Posterior vena cava (tissue), 2 donors: Measurements from ENCODE around the gene TRPV3. TPM values are rescaled to one million over a fixed set of nuclear protein-coding genes. Genes with fewer than 3 reads are reported as not detected.
"Not testable (repeated sequence)": the region's sequence is repeated elsewhere in the genome, so short reads cannot be mapped to it uniquely, and the experiment has no call there.

Experiments used
- DNase-seq: peaks from one replicate; pipeline ENCODE4 v3.0.0-alpha.2; 2020; ENCODE audit warnings: low spot score
- intact Hi-C, 2 donors: fragments of 100-400 bp; cut with DNase I; formaldehyde crosslinking; loops; one replicate each; pipeline versions ENCODE4 v1.14.1 to v1.14.2; 2022 to 2023
- total RNA-seq, 2 donors: library from RNA; stranded (reverse); fragmentation: NEBNext Ultra II Directional; extraction: Animal tissue kit (Norgen Biotek cat#: 25700); gene quantifications; one replicate each; pipeline ENCODE4 v1.2.1, GENCODE V29; 2021
- donor health status: DM: yes; HTN: yes; CAD: no.
- donor health status: DM: yes; HTN: yes; CAD: no.

Gene TRPV3
- total RNA-seq, 2 donors from 2014 or later: 1.5 to 2.7 TPM

DNA sequence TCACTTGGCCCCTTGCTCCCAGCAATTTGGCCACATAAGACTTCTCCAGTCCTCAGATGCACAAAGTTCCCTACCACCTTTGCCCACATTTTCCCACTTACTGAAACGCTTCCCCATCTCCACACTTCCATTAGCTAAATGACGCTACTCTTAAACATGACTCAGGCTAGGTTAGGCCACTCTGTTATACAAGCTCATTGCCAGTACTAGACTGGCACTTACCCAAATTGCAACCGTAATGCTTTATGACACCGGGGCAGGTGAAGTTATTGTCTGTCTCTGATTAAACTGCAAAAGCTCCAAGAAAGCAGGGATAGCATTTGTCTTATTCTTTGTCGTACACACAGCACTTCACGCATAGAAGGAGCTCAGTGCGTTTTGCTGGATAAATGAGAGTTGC, 52.6 kb downstream of the TRPV3 start:
- intact Hi-C loops: loop anchor here in 1 of 2 donors (1.0 kb wide), 1 partner anchor 22 kb away; no protein-coding TSS in a partner anchor
- DNase-seq: no peak

GRCh38 chr17:3503285-3503684, 54.3 kb downstream of the TRPV3 start:
- no peak for DNase-seq
- intact Hi-C loops: no loop called here

DNA sequence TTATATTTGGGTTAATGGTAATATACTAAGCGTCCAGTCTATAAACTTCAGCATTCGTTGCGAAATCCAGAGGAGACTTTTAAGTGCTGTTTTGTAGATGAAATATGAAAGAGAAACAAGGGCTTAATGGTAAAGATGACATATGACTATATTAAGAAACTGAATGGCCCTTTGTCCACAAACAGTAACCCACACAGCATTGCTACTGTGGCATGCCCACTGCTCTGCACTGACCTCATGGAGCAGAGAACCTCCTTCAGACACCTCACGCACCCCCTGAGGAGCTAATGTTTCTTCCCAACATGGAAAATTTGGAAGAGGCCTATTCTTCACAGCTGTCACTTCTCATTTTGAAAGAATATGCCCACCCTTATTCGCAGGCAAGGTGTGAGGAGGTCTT, 55.1 kb downstream of the TRPV3 start:
- intact Hi-C loops: no loop called here
- DNase-seq: no peak

- DNase-seq: no peak
- intact Hi-C loops: no loop called here
Observed at GRCh38 chr17:3501344-3501743, 56.3 kb downstream of the TRPV3 start.

- no peak for DNase-seq
- intact Hi-C loops: no loop called here
Observed at GRCh38 chr17:3497101-3497500, 60.5 kb downstream of the TRPV3 start.

GRCh38 chr17:3485481-3486068, 72.0 kb downstream of the TRPV3 start:
- DNase-seq: no peak
- intact Hi-C loops: no loop called here

GRCh38 chr17:3482852-3483251, 74.8 kb downstream of the TRPV3 start:
- intact Hi-C loops: no loop called here
- DNase-seq: no peak

DNA sequence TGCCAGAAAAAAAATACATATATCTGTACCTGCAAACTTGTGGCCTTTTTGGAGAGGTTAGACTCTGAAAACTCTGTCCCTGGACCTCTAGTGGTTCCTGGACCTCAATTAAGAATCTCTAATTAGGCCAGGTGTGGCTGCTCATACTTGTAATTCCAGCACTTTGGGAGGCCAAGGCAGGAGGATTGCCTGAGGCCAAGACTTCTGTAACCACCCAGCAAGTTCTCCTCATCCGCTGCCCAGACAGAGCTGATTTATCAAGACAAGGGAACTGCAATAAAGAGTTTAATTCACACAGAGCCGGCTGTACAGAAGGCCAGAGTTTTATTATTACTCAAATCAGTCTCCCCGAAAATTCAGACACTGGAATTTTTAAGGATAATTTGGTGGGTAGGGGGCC, 77.6 kb downstream of the TRPV3 start:
- intact Hi-C loops: no loop called here
- no peak for DNase-seq

- intact Hi-C loops: no loop called here
Observed at GRCh38 chr17:3475812-3476610, 81.6 kb downstream of the TRPV3 start, which contains the start of gene ASPA. Gene ASPA (plus strand): TSS chr17:3475997. CDS start chr17:3476160, 163 bp downstream.

DNA sequence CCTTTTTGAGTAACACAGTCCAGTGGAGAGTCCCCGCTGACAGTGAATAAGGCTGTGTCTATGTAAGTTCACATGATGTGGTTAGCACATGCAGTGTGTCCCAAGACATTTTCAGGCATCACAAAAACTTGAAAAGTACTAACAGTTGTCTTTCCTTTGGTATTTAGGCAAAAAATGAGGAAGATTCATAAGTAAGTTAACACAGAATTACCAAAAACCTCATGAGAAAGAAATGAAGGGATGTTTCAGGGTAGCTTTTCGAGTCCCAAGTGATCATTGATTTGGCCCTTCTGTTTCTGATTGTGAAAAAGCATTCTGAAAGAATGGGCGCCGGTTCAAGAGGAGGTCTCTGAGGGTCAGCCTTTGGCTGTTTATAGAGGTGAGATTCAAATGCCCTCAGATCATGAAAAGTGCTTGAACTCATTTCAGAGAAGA, 82.3 kb downstream of the TRPV3 start:
- intact Hi-C loops: no loop called here
- no peak for DNase-seq

More at GRCh38 chr17:3475812-3476610, 81.6 kb downstream of the TRPV3 start, which contains the start of gene ASPA:
- DNase-seq: no peak

- no peak for DNase-seq
- intact Hi-C loops: no loop called here
Observed at GRCh38 chr17:3474212-3474611, 83.4 kb downstream of the TRPV3 start.

- DNase-seq: no peak
- intact Hi-C loops: no loop called here
Observed at GRCh38 chr17:3472137-3472536, 85.5 kb downstream of the TRPV3 start.

DNA sequence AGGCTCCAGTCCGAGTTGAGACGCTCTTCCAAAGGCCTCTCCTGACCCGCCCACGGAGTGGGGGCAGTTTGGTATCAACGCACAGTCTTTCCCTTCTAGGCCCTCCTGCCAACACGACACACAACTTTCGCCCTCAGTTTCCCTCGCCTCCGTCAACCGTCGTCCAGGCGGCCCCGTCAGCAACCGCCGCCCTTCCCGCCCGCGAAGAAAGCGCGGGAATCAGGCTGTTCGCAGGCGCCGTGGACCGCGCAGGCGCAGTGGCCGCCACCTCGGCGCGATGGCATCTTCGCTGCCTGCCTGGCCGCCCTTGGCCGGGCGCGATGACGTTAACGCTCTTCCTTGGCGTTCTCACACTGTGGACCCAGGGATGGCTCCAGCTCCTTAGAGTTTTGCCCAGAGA, 86.0 kb downstream of the TRPV3 start, which contains the start of gene SPATA22:
TSS of gene SPATA22 (minus strand) at position 221 of the 400 bp plus-strand sequence. CDS start 2,494 bp downstream, outside the sequence.
- no peak for DNase-seq
- intact Hi-C loops: no loop called here

DNA sequence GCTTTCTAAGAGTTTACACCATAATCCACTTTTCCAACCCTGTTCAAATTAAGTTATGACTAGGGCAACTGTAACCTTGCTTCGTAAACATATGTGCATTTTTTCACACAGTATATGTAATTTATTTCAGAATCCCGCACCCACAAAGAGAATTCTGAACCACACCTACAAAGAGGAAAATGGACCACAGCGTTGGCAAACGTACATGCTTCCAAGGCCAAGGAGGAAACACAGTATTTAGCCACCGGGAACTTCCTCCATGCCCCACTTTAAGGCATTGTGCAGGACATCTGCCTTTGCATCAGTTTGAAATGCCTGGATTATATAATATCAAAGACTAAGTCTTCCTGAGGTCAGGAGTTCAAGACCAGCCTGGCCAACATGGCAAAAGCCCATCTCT, 88.1 kb downstream of the TRPV3 start:
- intact Hi-C loops: no loop called here
- no peak for DNase-seq

DNA sequence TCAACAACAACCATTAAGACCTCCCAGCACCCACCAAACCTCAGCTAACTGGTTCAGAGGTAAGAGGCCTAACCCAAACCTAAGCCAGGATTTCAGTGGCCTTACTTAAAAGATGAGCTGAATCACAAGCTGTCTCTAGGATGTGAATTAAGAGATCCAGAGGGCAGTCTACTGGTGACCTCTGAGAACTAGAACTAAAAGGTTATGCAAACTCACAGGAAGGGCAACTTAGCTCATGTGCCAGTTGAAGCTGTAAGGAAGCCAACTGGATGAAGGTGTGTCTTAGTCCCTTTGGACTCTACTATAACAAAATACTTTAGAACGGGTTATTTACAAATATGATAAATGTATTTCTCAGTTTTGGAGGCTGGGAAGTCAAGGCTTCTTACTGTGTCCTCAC, 91.3 kb downstream of the TRPV3 start:
- intact Hi-C loops, DNase-seq: not testable (repeated sequence)

Other genes starting within 250 kb of the TRPV3 start
- not detected for gene OR3A2, start 171.5 kb downstream of the TRPV3 start, total RNA-seq
- not detected for gene OR1E1, start 159.4 kb downstream of the TRPV3 start, total RNA-seq
- gene OR3A3, start 146.4 kb downstream of the TRPV3 start, total RNA-seq: not detected
- not detected for gene OR1E2, start 124.0 kb downstream of the TRPV3 start, total RNA-seq
- gene SPATA22, start 86.0 kb downstream of the TRPV3 start, total RNA-seq: under 1 TPM; 0.24 to 0.28 TPM
- gene ASPA, start 81.8 kb downstream of the TRPV3 start, total RNA-seq: 1 to 10 TPM; 7.8 to 9.7 TPM
- 1 to 10 TPM; 3.6 to 5.9 TPM for gene TRPV1, start 51.6 kb upstream of the TRPV3 start, total RNA-seq
- gene SHPK, start 78.4 kb upstream of the TRPV3 start, total RNA-seq: 10 to 100 TPM in 1 of 2 donors, 1 to 10 TPM in 1; 6.1 to 13.3 TPM
- gene CTNS, start 78.9 kb upstream of the TRPV3 start, total RNA-seq: 10 to 100 TPM in 1 of 2 donors, 1 to 10 TPM in 1; 9.2 to 11.7 TPM
- 100 to 1,000 TPM; 106 to 126 TPM for gene TAX1BP3, start 110.8 kb upstream of the TRPV3 start, total RNA-seq
- gene EMC6, start 111.0 kb upstream of the TRPV3 start, total RNA-seq: 10 to 100 TPM; 23.7 to 24.7 TPM
- gene P2RX5, start 138.3 kb upstream of the TRPV3 start, total RNA-seq: 1 to 10 TPM in 1 of 2 donors, under 1 TPM in 1; 0.93 to 2.0 TPM
- gene HASPIN, start 166.1 kb upstream of the TRPV3 start, total RNA-seq: under 1 TPM in 1 of 2 donors, not detected in 1; 0.24 TPM
- 10 to 100 TPM; 18.2 to 25.6 TPM for gene ITGAE, start 243.4 kb upstream of the TRPV3 start, total RNA-seq